Endothelial cell of umbilical vein (primary cell): ENCODE data around the gene SOWAHB. TPM values are rescaled to one million over a fixed set of nuclear protein-coding genes. Genes with fewer than 3 reads are reported as not detected.

Source experiments
- BruUV-seq: library from RNA; stranded (reverse); fragments of 400-500 nt; replicated peaks from 2 replicates; lab custom pipeline; 2021; lab: Mats Ljungman, UMichigan
- CTCF ChIA-PET: fragments of 300-600, 350-600 bp; sonication (Branson Sonifier 250); formaldehyde crosslinking; loops from one replicate; lab custom pipeline; 2021; ENCODE audit warnings: antibody characterized with exemption, inconsistent platforms; lab: Charles Lee
- POLR2A ChIA-PET: fragments of 300-600, 350-600 bp; sonication (Branson Sonifier 250); formaldehyde crosslinking; loops from one replicate; lab custom pipeline; 2021; ENCODE audit warnings: antibody characterized with exemption, inconsistent platforms; lab: Charles Lee
- DNase-seq: peaks from one replicate; pipeline ENCODE4 v3.0.0-alpha.2; 2011; ENCODE audit warnings: low read depth, low spot score
- FAIRE-seq: peaks from 2 replicates; lab custom pipeline; 2011; peaks lifted over from hg19 to GRCh38; lab: Jason Lieb, UNC
- H2AFZ ChIP-seq: 2 replicates; pipeline ENCODE4 v1.6.0; 2012; ENCODE audit warnings: low read depth, low read length, control low read depth, inconsistent platforms
- H3K27ac ChIP-seq: 2 replicates; pipeline ENCODE4 v1.5.1; 2011; ENCODE audit warnings: low read depth, mild to moderate bottlenecking, control low read depth, low read length, moderate library complexity; ENCODE audit not compliant: insufficient read depth
- H3K27me3 ChIP-seq, 2 experiments: 2 replicates each; pipeline versions ENCODE4 v1.6.0 to v1.6.1; 2011; ENCODE audit warnings: low read length in 2 of 2, mixed read lengths in 1 of 2; ENCODE audit not compliant: control insufficient read depth in 2 of 2, insufficient read depth in 2 of 2
- H3K36me3 ChIP-seq, 2 experiments: 2 replicates in 1 of 2; 3 replicates in 1 of 2; pipeline ENCODE4 v1.5.1; 2011; ENCODE audit warnings: low read length in 2 of 2, mild to moderate bottlenecking in 1 of 2, moderate library complexity in 1 of 2; ENCODE audit not compliant: control insufficient read depth in 2 of 2, insufficient read depth in 2 of 2; ENCODE audit errors: extremely low read depth in 1 of 2
- H3K4me1 ChIP-seq: 3 replicates; pipeline ENCODE4 v1.5.1; 2011; ENCODE audit warnings: mild to moderate bottlenecking, low read length; ENCODE audit not compliant: control insufficient read depth, insufficient read depth; ENCODE audit errors: extremely low read depth
- H3K4me2 ChIP-seq: 2 replicates; pipeline ENCODE4 v1.6.1; 2011; ENCODE audit warnings: low read length, control low read depth, mixed read lengths; ENCODE audit not compliant: insufficient read depth
- H3K4me3 ChIP-seq, 3 experiments: fragments of 200-600 bp in 1 of 3; sonication (generic), shearing (Covaris generic) in 1 of 3; replicated peaks in 1 of 3; 2 replicates each; pipeline ENCODE4 v1.5.1; 2011 to 2016; ENCODE audit warnings: control low read depth in 3 of 3, low read length in 3 of 3, mild to moderate bottlenecking in 2 of 3, inconsistent platforms in 1 of 3, low read depth in 1 of 3, moderate library complexity in 1 of 3; ENCODE audit not compliant: insufficient read depth in 1 of 3
- H3K79me2 ChIP-seq: 2 replicates; pipeline ENCODE4 v1.6.0; 2012; ENCODE audit warnings: low read length, inconsistent platforms; ENCODE audit not compliant: control insufficient read depth, insufficient read depth
- H3K9ac ChIP-seq: replicated peaks from 2 replicates; pipeline ENCODE3; 2011; ENCODE audit warnings: low read length, control low read depth; ENCODE audit not compliant: insufficient read depth; ENCODE audit errors: extremely low read depth
- H3K9me1 ChIP-seq: replicated peaks from 3 replicates; pipeline ENCODE4 v1.6.0; 2011; ENCODE audit warnings: mild to moderate bottlenecking, low read length; ENCODE audit not compliant: control insufficient read depth, insufficient read depth; ENCODE audit errors: extremely low read depth
- H3K9me3 ChIP-seq: replicated peaks from 2 replicates; pipeline ENCODE4 v1.5.1; 2012; ENCODE audit warnings: low read length, inconsistent platforms; ENCODE audit not compliant: control insufficient read depth, insufficient read depth
- H4K20me1 ChIP-seq: replicated peaks from 2 replicates; pipeline ENCODE3; 2011; ENCODE audit warnings: mild to moderate bottlenecking, low read length; ENCODE audit not compliant: control insufficient read depth, insufficient read depth; ENCODE audit errors: extremely low read depth
- EZH2 ChIP-seq: IDR thresholded peaks from 2 replicates; pipeline ENCODE4 v1.6.1; 2012; ENCODE audit warnings: borderline replicate concordance, low read depth, mild to moderate bottlenecking, moderate library complexity, low read length, inconsistent platforms; ENCODE audit not compliant: severe bottlenecking
- FOS ChIP-seq: IDR thresholded peaks from 2 replicates; pipeline ENCODE4 v1.6.1; 2011; ENCODE audit warnings: mild to moderate bottlenecking, low read length, moderate library complexity, borderline replicate concordance; ENCODE audit not compliant: insufficient read depth
- GATA2 ChIP-seq: IDR thresholded peaks from 2 replicates; pipeline ENCODE4 v1.7.0; 2011; ENCODE audit warnings: low read depth, mild to moderate bottlenecking, moderate library complexity, mixed read lengths, low read length; ENCODE audit not compliant: insufficient read length, insufficient read depth
- JUN ChIP-seq: IDR thresholded peaks from 2 replicates; pipeline ENCODE4 v1.6.1; 2011; ENCODE audit warnings: borderline replicate concordance, low read depth; ENCODE audit not compliant: insufficient read length, insufficient read depth
- MAX ChIP-seq: IDR thresholded peaks from 2 replicates; pipeline ENCODE4 v1.6.1; 2011; ENCODE audit not compliant: insufficient read depth, insufficient read length
- MYC ChIP-seq: IDR thresholded peaks from one replicate; pipeline ENCODE4 v1.6.1; 2011; ENCODE audit warnings: mild to moderate bottlenecking, low read depth, low read length
- POLR2A ChIP-seq: IDR thresholded peaks from 2 replicates; pipeline ENCODE4 v1.6.1; 2012; ENCODE audit warnings: low read depth, mild to moderate bottlenecking, control low read depth, low read length
- POLR2AphosphoS5 ChIP-seq: IDR thresholded peaks from 2 replicates; pipeline ENCODE4 v1.6.1; 2012; ENCODE audit warnings: low read depth, mild to moderate bottlenecking, control low read depth, low read length, moderate library complexity; ENCODE audit not compliant: insufficient read depth
- dilution Hi-C: fragments of 300-500 bp; cut with MboI; formaldehyde crosslinking; loops from one replicate; pipeline ENCODE4 v1.15.0; 2019; ENCODE audit warnings: low sequenced_read_pairs; ENCODE audit not compliant: extremely low pct_ligation_motif_present
- intact Hi-C: fragments of 100-400 bp; cut with micrococcal nuclease; formaldehyde crosslinking; loops from one replicate; pipeline ENCODE4 v1.10.0; 2022
- polyA plus RNA-seq, 4 experiments: library from polyadenylated mRNA; depleted of rRNA in 3 of 4; stranded (reverse) in 3 of 4; unstranded in 1 of 4; fragments of >200 nt; gene quantifications; 2 replicates each; pipeline versions ENCODE4 v1.2.1 to v1.2.3, GENCODE V29; 2011 to 2012; ENCODE audit warnings: missing spikeins in 1 of 4
- total RNA-seq: library from RNA; stranded (reverse); gene quantifications from 2 replicates; pipeline ENCODE4 v1.2.3, GENCODE V29; 2021
- TF ChIP-seq, protein P1 (sequence below), 2 donors: IDR thresholded peaks; 1 replicate in 1 of 2; 2 replicates in 1 of 2; pipeline ENCODE4 v1.5.1; 2011; ENCODE audit warnings: low read length in 2 of 2, mild to moderate bottlenecking in 2 of 2, moderate library complexity in 2 of 2, control low read depth in 1 of 2, inconsistent platforms in 1 of 2, low read depth in 1 of 2; ENCODE audit not compliant: insufficient read depth in 1 of 2; ENCODE audit errors: extremely low read depth in 1 of 2

SOWAHB gene
- total and polyA plus RNA-seq, 2 donors (not counting 3 experiments of a cell fraction or from before 2014, with no cell fraction given): not detected

DNA sequence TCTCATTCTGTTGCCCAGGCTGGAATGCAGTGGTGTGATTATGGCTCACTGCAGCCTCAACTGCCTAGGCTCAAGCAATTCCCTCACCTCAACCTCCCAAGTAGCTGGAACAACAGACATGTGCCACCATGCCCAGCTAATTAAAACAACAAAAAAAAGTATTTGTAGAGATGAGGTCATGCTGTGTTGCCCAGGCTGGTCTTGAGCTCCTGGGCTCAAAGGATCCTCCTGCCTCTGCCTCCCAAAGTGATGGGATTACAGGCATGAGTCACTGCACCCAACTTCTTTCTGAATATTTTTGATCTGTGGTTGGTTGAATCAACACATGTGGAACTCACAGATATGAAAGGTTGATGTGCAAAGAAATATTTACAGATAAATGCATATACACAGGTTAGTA is 33.1 kb upstream of the SOWAHB start:
- no peak for FAIRE-seq

More for the DNA sequence above, 33.1 kb upstream of the SOWAHB start:
- no peaks in the 10 kb centered on the region for H3K36me3 ChIP-seq
- no peak overlapping the region for H3K4me3 ChIP-seq
- dilution Hi-C loops (no loop called here), intact Hi-C loops (no loop called here)
- H3K9me3 ChIP-seq: no peaks in the 10 kb centered on the region
- H3K27ac ChIP-seq: no peak overlapping the region
- H3K4me1 ChIP-seq: no peaks in the 10 kb centered on the region
- no peak overlapping the region for H3K4me2 ChIP-seq
- POLR2A ChIA-PET: no interaction called here
- BruUV-seq: no TSS peak
- no peak for DNase-seq
- no peak overlapping the region for H2AFZ ChIP-seq
- CTCF ChIA-PET: no interaction called here
- no peaks in the 10 kb centered on the region for H3K79me2 ChIP-seq
- TF ChIP-seq JUN (no peak), FOS (no peak), MYC (no peak), GATA2 (no peak), EZH2 (no peak), MAX (no peak), POLR2AphosphoS5 (no peak), POLR2A (no peak)
- TF ChIP-seq, protein P1, sequence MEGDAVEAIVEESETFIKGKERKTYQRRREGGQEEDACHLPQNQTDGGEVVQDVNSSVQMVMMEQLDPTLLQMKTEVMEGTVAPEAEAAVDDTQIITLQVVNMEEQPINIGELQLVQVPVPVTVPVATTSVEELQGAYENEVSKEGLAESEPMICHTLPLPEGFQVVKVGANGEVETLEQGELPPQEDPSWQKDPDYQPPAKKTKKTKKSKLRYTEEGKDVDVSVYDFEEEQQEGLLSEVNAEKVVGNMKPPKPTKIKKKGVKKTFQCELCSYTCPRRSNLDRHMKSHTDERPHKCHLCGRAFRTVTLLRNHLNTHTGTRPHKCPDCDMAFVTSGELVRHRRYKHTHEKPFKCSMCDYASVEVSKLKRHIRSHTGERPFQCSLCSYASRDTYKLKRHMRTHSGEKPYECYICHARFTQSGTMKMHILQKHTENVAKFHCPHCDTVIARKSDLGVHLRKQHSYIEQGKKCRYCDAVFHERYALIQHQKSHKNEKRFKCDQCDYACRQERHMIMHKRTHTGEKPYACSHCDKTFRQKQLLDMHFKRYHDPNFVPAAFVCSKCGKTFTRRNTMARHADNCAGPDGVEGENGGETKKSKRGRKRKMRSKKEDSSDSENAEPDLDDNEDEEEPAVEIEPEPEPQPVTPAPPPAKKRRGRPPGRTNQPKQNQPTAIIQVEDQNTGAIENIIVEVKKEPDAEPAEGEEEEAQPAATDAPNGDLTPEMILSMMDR (IDR thresholded peaks at IDR 0.05; ENCODE audit: extremely low read depth in 1 of 2, insufficient read depth in 1 of 2, low read depth in 1 of 2, low read length in 2 of 2): no peak
- H3K27me3 ChIP-seq: no peaks in the 10 kb centered on the region
- H4K20me1 ChIP-seq: no peaks in the 10 kb centered on the region
- H3K9me1 ChIP-seq: no peaks in the 10 kb centered on the region
- no peak overlapping the region for H3K9ac ChIP-seq
